ENCODE measurements around the gene NPVF. TPM values are rescaled to one million over a fixed set of nuclear protein-coding genes. Genes with fewer than 3 reads are reported as not detected.

The NPVF gene
- total and polyA plus RNA-seq, 7 donors = not detected

- WGBS, 3 donors = 42 to 50% (median 48%) methylated on average over 4 to 5 of the region's 5 CpGs
- no peak overlapping the region for H3K27ac ChIP-seq
- ATAC-seq = no peak
- H3K4me3 ChIP-seq = no peak overlapping the region
- H3K4me1 ChIP-seq = peaks cover 3% of the 10 kb centered on the region
- intact Hi-C loops (cut with DNase I) = loop anchor here (1.0 to 5.0 kb wide), 3 partner anchors 126 to 302 kb away; no protein-coding TSS in a partner anchor
- no peaks in the 10 kb centered on the region for H3K27me3 ChIP-seq (ENCODE audit: insufficient read depth in 3 of 3, low read length in 2 of 3)
- no peaks in the 10 kb centered on the region for H3K9me3 ChIP-seq
- H3K36me3 ChIP-seq (ENCODE audit: insufficient read depth in 1 of 2, low read depth in 1 of 2) = no peaks in the 10 kb centered on the region
- DNase-seq = no peak
- TF ChIP-seq CTCF (IDR thresholded peaks at IDR 0.05) = no peak
Observed at GRCh38 chr7:25260862-25261494, 32.7 kb upstream of the NPVF start.

DNA sequence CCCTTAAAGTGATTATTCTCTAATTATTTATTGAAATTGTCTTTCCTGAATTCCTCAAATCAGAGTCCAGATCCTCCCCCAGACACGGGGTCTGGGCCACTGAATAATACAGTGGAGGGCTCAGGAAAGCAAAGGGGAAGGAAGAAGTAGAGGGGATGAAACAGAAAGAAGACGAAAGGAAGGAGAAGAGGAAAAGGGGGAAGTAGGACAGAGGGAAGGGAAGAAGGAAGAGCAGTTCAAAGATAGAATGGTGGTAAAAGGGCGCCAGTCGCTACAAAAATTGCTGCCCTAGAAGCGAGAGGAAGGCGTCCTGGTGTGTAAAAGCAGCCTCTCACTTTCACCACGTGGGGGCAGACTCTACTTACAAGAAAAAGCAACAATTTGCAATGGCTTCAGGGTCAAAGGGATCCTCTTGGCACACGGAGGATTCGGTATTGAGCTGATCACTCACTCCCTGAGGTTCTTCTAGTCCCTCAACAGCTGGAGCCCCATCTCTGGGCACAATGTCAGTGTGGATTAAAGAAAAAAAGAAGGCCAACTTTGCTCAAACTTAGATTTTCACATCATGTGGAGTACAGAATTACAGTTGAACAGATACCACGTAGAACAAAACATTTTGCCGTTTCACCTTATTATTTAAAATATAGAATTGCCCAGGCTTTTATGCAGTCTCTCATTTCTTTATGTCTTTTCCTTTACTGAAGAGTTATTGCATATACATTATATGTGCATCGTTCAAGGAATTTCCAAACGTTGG, 31.4 kb upstream of the NPVF start:
- intact Hi-C loops (cut with DNase I) = loop anchor here (1.0 to 10.0 kb wide), 7 partner anchors 128 to 1105 kb away; no protein-coding TSS in a partner anchor
- TF ChIP-seq CTCF (IDR thresholded peaks at IDR 0.05) = peak; percentile 79
- ATAC-seq (peak; percentile 83 to 96 (median 88)), DNase-seq (peak; percentile 32 to 56)
- H3K27ac ChIP-seq = no peak overlapping the region
- H3K36me3 ChIP-seq (ENCODE audit: insufficient read depth in 1 of 2, low read depth in 1 of 2) = no peaks in the 10 kb centered on the region
- no peaks in the 10 kb centered on the region for H3K27me3 ChIP-seq (ENCODE audit: insufficient read depth in 3 of 3, low read length in 2 of 3)
- H3K4me3 ChIP-seq = no peak overlapping the region
- H3K4me1 ChIP-seq = peaks cover 3% of the 10 kb centered on the region
- WGBS, 3 donors = 20 to 29% (median 24%) methylated on average over 13 of the region's 13 CpGs
- no peaks in the 10 kb centered on the region for H3K9me3 ChIP-seq

DNA sequence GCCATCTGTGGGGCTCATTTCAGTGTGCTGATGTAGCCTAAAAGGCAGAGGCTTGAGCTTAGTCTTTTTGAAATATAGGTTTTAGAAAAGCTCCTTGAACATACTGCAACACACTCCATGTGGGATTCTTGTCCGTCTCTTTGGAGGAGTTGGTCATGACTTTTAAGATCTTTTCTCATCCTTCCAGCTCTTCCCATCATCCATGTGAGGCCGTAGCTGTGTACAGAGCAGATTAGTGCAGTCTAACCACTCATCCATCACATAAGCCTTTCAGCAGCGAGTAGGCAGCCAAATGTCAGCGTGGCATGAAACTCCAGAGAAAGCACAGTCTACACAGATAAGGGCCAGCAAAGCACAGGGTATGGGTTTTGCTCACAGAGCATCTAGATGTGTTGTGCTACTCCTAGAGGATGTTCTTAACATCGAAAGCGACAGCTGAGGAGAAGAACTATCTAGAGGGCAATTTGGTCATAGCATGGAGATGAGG, 28.1 kb upstream of the NPVF start:
- Histone ChIP-seq H3K27me3 (ENCODE audit: insufficient read depth in 3 of 3, low read length in 2 of 3) (no peaks in the 10 kb centered on the region), H3K27ac (no peak overlapping the region), H3K4me3 (no peak overlapping the region), H3K4me1 (peaks cover 3% of the 10 kb centered on the region), H3K9me3 (no peaks in the 10 kb centered on the region), H3K36me3 (ENCODE audit: insufficient read depth in 1 of 2, low read depth in 1 of 2) (no peaks in the 10 kb centered on the region)
- intact Hi-C loops (cut with DNase I) = loop anchor here (10.0 kb wide), 1 partner anchor 1108 kb away; no protein-coding TSS in a partner anchor
- ATAC-seq (no peak), DNase-seq (no peak)
- WGBS, 3 donors = 75 to 80% (median 77%) methylated on average over 6 of the region's 6 CpGs
- no peak for TF ChIP-seq CTCF (IDR thresholded peaks at IDR 0.05)

DNA sequence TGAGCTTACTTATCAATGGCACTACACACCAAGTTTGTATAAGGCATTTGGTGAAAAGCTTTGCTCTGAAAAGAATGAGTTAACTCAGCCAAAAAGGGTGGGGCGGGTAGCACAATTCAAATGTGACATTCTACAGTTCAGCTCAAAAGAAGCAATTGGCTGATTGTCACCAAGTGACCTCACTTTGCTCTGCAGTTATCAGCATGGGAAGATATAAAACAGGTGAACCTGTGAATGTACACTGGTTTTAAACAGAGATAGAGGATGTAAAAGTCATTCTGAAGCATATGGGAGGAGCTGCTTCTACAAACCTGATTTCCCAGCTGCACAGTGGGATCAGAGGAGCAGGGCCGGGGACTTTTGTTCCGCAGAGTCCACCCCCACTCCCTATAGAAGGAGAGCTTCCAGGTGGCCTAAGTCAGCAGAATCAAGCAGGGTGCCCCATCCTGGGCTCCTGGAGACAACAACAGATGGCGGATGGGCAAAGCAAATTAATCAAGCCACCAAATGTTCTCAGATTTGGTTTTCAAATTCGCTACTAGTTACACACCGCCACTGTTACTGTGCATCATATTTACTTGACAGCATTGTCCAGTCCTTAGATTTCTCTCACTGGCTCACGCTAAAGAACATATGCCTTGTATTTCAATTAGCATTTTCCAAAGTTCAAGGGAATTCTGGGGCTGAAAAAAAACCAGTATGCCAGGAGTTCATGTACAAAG, 27.5 kb upstream of the NPVF start:
- H3K4me3 ChIP-seq = no peak overlapping the region
- no peaks in the 10 kb centered on the region for H3K27me3 ChIP-seq (ENCODE audit: insufficient read depth in 3 of 3, low read length in 2 of 3)
- ATAC-seq (no peak), DNase-seq (no peak)
- WGBS, 3 donors = 68 to 77% (median 72%) methylated on average over 7 of the region's 7 CpGs
- no peaks in the 10 kb centered on the region for H3K36me3 ChIP-seq (ENCODE audit: insufficient read depth in 1 of 2, low read depth in 1 of 2)
- H3K9me3 ChIP-seq = no peaks in the 10 kb centered on the region
- intact Hi-C loops (cut with DNase I) = loop anchor here (10.0 kb wide), 1 partner anchor 1109 kb away; no protein-coding TSS in a partner anchor
- no peak overlapping the region for H3K27ac ChIP-seq
- no peak for TF ChIP-seq CTCF (IDR thresholded peaks at IDR 0.05)
- peaks cover 3% of the 10 kb centered on the region for H3K4me1 ChIP-seq
